Measurements from ENCODE around the gene ACP2. TPM values are rescaled to one million over a fixed set of nuclear protein-coding genes. Genes with fewer than 3 reads are reported as not detected.
A peak's percentile ranks its signal among the peaks of the same experiment; 100 is the strongest.

The ACP2 gene
- total RNA-seq, 1 donor from 2014 or later = 24.3 TPM

DNA sequence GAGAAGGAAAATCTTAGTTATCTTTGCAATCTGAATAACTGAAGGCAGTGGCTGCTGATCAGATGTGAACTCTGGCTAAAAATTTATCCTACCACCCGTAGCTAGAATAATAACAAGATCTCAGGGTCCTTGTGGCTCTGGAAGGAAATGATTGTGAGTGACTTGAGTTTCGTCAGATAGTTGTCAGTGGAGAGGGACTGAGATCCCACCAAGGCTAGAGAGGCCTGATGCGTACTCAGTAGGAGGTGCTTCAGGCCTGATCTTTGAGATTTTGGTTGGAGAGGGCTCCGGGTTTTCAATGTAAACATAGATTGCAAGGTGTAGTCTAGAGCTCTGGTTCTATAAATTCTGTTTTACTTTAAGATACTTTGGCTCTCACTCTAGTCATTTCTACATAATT is 22.7 kb upstream of the ACP2 start:
- TF ChIP-seq EZH2 (IDR thresholded peaks at IDR 0.05) = no peak
- TF ChIP-seq, protein P1, sequence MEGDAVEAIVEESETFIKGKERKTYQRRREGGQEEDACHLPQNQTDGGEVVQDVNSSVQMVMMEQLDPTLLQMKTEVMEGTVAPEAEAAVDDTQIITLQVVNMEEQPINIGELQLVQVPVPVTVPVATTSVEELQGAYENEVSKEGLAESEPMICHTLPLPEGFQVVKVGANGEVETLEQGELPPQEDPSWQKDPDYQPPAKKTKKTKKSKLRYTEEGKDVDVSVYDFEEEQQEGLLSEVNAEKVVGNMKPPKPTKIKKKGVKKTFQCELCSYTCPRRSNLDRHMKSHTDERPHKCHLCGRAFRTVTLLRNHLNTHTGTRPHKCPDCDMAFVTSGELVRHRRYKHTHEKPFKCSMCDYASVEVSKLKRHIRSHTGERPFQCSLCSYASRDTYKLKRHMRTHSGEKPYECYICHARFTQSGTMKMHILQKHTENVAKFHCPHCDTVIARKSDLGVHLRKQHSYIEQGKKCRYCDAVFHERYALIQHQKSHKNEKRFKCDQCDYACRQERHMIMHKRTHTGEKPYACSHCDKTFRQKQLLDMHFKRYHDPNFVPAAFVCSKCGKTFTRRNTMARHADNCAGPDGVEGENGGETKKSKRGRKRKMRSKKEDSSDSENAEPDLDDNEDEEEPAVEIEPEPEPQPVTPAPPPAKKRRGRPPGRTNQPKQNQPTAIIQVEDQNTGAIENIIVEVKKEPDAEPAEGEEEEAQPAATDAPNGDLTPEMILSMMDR (IDR thresholded peaks at IDR 0.05) = no peak
- TF ChIP-seq EZH2phosphoT487 (IDR thresholded peaks at IDR 0.05) = no peak
- no peaks in the 10 kb centered on the region for H3K9me3 Mint-ChIP-seq
- Histone ChIP-seq H3K27ac (no peak overlapping the region), H3K36me3 (no peaks in the 10 kb centered on the region), H3K9me3 (ENCODE audit: low read depth) (no peaks in the 10 kb centered on the region), H4K20me1 (ENCODE audit: low read depth) (peaks cover 31% of the 10 kb centered on the region), H3K4me1 (peaks cover 18% of the 10 kb centered on the region), H2AFZ (replicated peaks) (no peak overlapping the region), H3K79me2 (ENCODE audit: low read depth) (peaks cover 34% of the 10 kb centered on the region), H3K4me2 (peak overlapping the region; percentile 81), H3K27me3 (no peaks in the 10 kb centered on the region), H3K9ac (no peak overlapping the region), H3K4me3 (no peak overlapping the region), H3F3A (ENCODE audit: low read depth) (peaks cover 38% of the 10 kb centered on the region)
- peaks cover 39% of the 10 kb centered on the region for H3K4me1 Mint-ChIP-seq
- H3K27ac Mint-ChIP-seq = no peak overlapping the region
- no peak for DNase-seq (ENCODE audit: low spot score)
- H3K36me3 Mint-ChIP-seq = peaks cover 10% of the 10 kb centered on the region
- H3K27me3 Mint-ChIP-seq (ENCODE audit: insufficient read depth, low read depth) = peaks cover 7% of the 10 kb centered on the region
- peak overlapping the region; percentile 84 for H3K4me3 Mint-ChIP-seq

DNA sequence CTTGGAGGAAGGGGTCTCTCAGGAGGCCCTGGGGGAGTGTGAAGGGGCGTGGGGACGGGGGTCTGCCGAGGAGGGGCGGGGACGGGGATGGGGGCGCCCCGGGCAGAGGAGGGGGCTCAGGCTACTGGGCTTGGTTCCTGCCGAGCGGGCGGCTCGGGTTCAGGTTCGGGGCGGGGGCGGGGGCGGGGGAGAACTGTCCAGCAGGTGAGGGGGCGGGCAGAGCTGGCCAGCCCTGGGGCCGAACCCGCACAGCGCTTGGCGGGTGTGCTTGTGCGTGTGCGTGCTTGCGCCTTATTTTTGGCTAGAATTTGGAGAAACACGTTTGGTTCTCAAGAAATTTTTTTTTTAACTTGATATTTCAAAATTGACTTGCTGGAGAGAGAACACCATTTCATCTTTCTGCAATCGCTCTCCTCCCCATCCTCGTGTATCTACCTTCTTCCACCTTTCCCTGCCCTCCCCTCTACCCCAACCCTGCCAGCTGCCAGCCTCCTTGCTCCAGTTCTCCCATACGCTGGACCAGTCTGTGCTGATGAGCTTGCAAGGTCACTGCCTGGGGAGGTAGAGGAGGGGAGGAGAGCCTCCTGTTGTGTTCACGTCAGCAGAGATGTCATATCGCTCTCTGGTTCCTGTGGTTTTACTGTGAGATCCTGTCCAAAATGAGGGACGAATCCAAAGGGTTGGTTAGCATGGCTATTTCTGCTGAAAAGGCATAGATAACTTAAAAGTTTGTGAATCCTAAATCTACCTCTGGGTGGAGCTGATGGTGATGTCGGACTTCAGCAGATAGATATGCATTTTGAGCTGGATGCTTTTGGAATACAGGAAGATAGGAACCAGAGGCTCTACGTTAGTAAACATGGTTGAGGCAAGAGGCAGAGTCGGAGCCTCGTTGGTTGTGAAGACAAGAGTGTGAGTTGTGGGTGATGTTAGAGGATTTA is 22.0 kb upstream of the ACP2 start:
- peaks cover 4% of the 10 kb centered on the region for H3K27me3 Mint-ChIP-seq (ENCODE audit: insufficient read depth, low read depth)
- Histone ChIP-seq H3K4me2 (peak overlapping the region; percentile 81), H3K9me3 (ENCODE audit: low read depth) (no peaks in the 10 kb centered on the region), H2AFZ (replicated peaks) (peak overlapping the region; percentile 84), H4K20me1 (ENCODE audit: low read depth) (peaks cover 31% of the 10 kb centered on the region), H3K4me3 (peak overlapping the region; percentile 97), H3K36me3 (no peaks in the 10 kb centered on the region), H3K27ac (no peak overlapping the region), H3F3A (ENCODE audit: low read depth) (peaks cover 38% of the 10 kb centered on the region), H3K4me1 (peaks cover 18% of the 10 kb centered on the region), H3K9ac (no peak overlapping the region), H3K27me3 (no peaks in the 10 kb centered on the region), H3K79me2 (ENCODE audit: low read depth) (peaks cover 34% of the 10 kb centered on the region)
- peaks cover 5% of the 10 kb centered on the region for H3K36me3 Mint-ChIP-seq
- H3K4me1 Mint-ChIP-seq = peaks cover 42% of the 10 kb centered on the region
- peak overlapping the region; percentile 2 for H3K27ac Mint-ChIP-seq
- peak overlapping the region; percentile 84 for H3K4me3 Mint-ChIP-seq
- no peaks in the 10 kb centered on the region for H3K9me3 Mint-ChIP-seq
- DNase-seq (ENCODE audit: low spot score) = no peak
- TF ChIP-seq, protein P1 (IDR thresholded peaks at IDR 0.05) = peak; percentile 9
- no peak for TF ChIP-seq EZH2 (IDR thresholded peaks at IDR 0.05)

DNA sequence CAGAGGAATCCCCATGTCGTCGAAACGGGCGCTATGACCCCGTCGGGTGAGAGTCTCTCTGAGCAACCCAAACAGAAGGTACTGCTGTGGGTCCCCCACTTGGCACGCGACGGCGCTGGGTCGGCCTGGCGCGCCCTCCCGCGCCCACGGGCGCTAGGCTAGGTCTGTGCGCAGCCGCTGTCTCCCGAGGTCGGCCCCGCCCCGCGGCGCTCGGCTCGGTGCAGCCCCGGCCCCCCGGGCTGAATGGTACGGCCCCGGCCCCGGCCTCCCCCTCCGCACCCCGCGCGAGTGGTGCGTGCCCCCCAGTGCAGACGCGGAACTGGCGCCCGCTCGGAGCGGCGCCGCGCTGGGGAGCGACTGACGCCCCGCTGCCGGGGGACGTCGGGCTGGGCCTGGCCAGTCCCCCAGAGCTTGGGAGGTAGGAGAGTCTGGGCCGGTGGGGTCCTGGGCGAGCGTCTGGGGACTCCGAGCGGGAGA is 21.3 kb upstream of the ACP2 start, which contains the start of gene MADD:
Gene MADD, plus strand, starts transcription at position 305 of the 477 bp plus-strand sequence.
- Histone ChIP-seq H3K27ac (peak within 1 kb of the TSS; percentile 68), H4K20me1 (ENCODE audit: low read depth) (peaks cover 31% of the 10 kb centered on the region), H2AFZ (replicated peaks) (peak within 1 kb of the TSS; percentile 84), H3K27me3 (no peaks in the 10 kb centered on the region), H3F3A (ENCODE audit: low read depth) (peaks cover 38% of the 10 kb centered on the region), H3K9ac (no peak within 1 kb of the TSS), H3K79me2 (ENCODE audit: low read depth) (peaks cover 34% of the 10 kb centered on the region), H3K36me3 (no peaks in the 10 kb centered on the region), H3K4me1 (peaks cover 18% of the 10 kb centered on the region), H3K4me3 (peak within 1 kb of the TSS; percentile 97), H3K4me2 (peak within 1 kb of the TSS; percentile 81), H3K9me3 (ENCODE audit: low read depth) (no peaks in the 10 kb centered on the region)
- H3K27ac Mint-ChIP-seq = peak within 1 kb of the TSS; percentile 99
- peak within 1 kb of the TSS; percentile 95 for H3K4me3 Mint-ChIP-seq
- TF ChIP-seq EZH2phosphoT487 (IDR thresholded peaks at IDR 0.05) = no peak
- TF ChIP-seq, protein P1 (IDR thresholded peaks at IDR 0.05) = no peak
- no peak for TF ChIP-seq EZH2 (IDR thresholded peaks at IDR 0.05)
- H3K9me3 Mint-ChIP-seq = no peaks in the 10 kb centered on the region
- peaks cover 45% of the 10 kb centered on the region for H3K4me1 Mint-ChIP-seq
- H3K36me3 Mint-ChIP-seq = peaks cover 4% of the 10 kb centered on the region
- peak; percentile 84 for DNase-seq (ENCODE audit: low spot score)
- H3K27me3 Mint-ChIP-seq (ENCODE audit: insufficient read depth, low read depth) = peaks cover 4% of the 10 kb centered on the region
